Measurements from ENCODE around the gene DTX1. TPM values are rescaled to one million over a fixed set of nuclear protein-coding genes. Genes with fewer than 3 reads are reported as not detected.
"Not testable (repeated sequence)": the region's sequence is repeated elsewhere in the genome, so short reads cannot be mapped to it uniquely, and the experiment has no call there.

The DTX1 gene
- total and polyA plus RNA-seq, 5 experiments from 2014 or later: 0.09 to 4.1 (median 1.5) TPM

DNA sequence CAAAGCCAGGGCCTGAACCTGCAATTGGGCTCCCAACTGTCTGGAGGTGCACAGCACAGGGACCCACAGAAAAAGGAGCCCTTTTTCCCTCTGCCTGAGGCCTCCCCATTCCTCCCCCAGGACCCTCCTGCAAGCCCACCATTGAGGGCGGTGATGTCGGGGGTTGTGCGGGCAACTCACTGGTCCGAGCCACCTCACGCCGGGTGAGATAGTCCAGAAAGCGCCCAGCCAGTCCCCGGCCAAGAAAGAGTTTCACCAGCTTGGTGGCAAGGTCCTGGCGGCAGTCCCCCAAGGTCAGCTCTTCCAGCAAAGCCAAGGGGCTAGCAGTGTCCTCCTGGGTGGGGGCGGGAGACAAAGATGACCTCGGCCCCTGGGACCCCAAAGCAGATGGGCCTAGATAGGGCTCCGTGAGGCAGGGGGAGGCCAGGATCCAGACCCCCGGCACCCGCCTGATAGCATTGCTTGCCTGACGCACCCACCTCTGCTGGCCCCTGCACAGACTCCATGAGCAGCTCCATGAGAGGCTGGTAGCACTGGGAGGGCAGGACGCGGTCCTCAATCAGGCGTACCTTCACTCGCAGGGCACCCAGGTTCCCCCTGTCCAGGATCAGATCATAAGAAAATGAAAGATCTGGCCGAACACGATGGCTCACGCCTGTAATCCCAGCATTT is 59.1 kb downstream of the DTX1 start:
- H3K4me1 Mint-ChIP-seq: peaks cover 1 to 6% (median 4%) of the 10 kb centered on the region in 4 donors
- peaks cover 0 to 6% (median 0%) of the 10 kb centered on the region in 5 donors for H3K27me3 Mint-ChIP-seq
- no peaks in the 10 kb centered on the region for H3K36me3 Mint-ChIP-seq
- POLR2A ChIA-PET: no interaction called here
- no peak overlapping the region for H3K27ac Mint-ChIP-seq
- no peak for ATAC-seq
- H3K4me3 Mint-ChIP-seq: no peak overlapping the region
- H3K9me3 Mint-ChIP-seq: no peaks in the 10 kb centered on the region
- no peak for DNase-seq

- no peak overlapping the region for H3K4me3 Mint-ChIP-seq
- POLR2A ChIA-PET: no interaction called here
- H3K27ac Mint-ChIP-seq: no peak overlapping the region
- DNase-seq (no peak), ATAC-seq (no peak)
- peaks cover 0 to 6% (median 0%) of the 10 kb centered on the region in 5 donors for H3K27me3 Mint-ChIP-seq
- peaks cover 0 to 3% (median 0%) of the 10 kb centered on the region in 4 donors for H3K4me1 Mint-ChIP-seq
- no peaks in the 10 kb centered on the region for H3K36me3 Mint-ChIP-seq
- H3K9me3 Mint-ChIP-seq: no peaks in the 10 kb centered on the region
These were observed 60.3 kb downstream of the DTX1 start for GRCh38 chr12:113116875-113117274.

GRCh38 chr12:113117684-113118083 is 61.2 kb downstream of the DTX1 start:
- DNase-seq, H3K4me1 Mint-ChIP-seq, H3K36me3 Mint-ChIP-seq, H3K27me3 Mint-ChIP-seq, H3K4me3 Mint-ChIP-seq, H3K27ac Mint-ChIP-seq, H3K9me3 Mint-ChIP-seq, ATAC-seq, POLR2A ChIA-PET: not testable (repeated sequence)

- no peak overlapping the region for H3K4me3 Mint-ChIP-seq
- peaks cover 0 to 3% (median 0%) of the 10 kb centered on the region in 4 donors for H3K4me1 Mint-ChIP-seq
- H3K27me3 Mint-ChIP-seq: peaks cover 0 to 6% (median 5%) of the 10 kb centered on the region in 5 donors
- H3K36me3 Mint-ChIP-seq: peaks cover 0 to 5% (median 4%) of the 10 kb centered on the region in 3 donors
- peaks cover 0 to 9% (median 3%) of the 10 kb centered on the region in 9 donors for H3K9me3 Mint-ChIP-seq
- no peak overlapping the region for H3K27ac Mint-ChIP-seq
- no peak for ATAC-seq
- no peak for DNase-seq
- POLR2A ChIA-PET: no interaction called here
These were observed 61.6 kb downstream of the DTX1 start for GRCh38 chr12:113118142-113118541.

DNA sequence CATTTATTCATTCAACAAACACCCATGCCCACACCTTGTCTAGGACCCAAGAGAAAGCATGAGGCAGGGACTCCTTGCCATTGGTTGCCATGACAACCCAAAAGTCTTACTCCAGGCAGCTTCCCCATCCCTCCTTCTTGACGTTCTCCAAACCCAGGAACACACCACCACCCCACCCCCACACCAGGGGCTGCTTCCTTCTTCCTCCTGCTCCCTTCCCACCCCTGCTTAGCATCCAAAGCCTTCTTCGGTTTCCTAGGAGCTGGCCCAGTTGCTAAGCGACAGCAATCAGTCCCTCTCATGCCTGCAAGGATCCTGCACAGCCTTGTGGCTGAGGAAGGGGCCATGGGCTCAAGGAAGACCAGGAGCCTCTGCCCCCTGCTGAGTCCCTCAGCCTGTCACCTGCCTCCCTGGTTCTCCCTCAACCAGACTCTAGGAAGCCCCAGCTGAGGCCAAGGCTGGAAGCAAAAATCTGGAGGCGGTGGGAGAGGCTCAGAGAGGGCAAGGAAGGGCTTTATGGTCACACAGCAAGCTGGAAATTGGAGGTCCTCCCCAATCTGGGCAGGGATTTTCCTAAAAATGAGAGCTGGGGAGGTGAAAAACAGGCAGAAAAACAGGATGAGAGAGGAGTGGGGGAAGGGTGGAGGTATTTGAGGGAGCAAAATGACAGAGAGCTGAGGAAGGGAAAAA is 63.6 kb downstream of the DTX1 start:
- Mint-ChIP-seq H3K9me3 (peaks cover 0 to 11% (median 5%) of the 10 kb centered on the region in 9 donors), H3K27ac (no peak overlapping the region), H3K4me1 (peaks cover 0 to 3% (median 0%) of the 10 kb centered on the region in 4 donors), H3K27me3 (peaks cover 0 to 8% (median 4%) of the 10 kb centered on the region in 5 donors), H3K4me3 (no peak overlapping the region), H3K36me3 (peaks cover 0 to 9% (median 7%) of the 10 kb centered on the region in 3 donors)
- ATAC-seq (no peak), DNase-seq (no peak)
- POLR2A ChIA-PET: no interaction called here

DNA sequence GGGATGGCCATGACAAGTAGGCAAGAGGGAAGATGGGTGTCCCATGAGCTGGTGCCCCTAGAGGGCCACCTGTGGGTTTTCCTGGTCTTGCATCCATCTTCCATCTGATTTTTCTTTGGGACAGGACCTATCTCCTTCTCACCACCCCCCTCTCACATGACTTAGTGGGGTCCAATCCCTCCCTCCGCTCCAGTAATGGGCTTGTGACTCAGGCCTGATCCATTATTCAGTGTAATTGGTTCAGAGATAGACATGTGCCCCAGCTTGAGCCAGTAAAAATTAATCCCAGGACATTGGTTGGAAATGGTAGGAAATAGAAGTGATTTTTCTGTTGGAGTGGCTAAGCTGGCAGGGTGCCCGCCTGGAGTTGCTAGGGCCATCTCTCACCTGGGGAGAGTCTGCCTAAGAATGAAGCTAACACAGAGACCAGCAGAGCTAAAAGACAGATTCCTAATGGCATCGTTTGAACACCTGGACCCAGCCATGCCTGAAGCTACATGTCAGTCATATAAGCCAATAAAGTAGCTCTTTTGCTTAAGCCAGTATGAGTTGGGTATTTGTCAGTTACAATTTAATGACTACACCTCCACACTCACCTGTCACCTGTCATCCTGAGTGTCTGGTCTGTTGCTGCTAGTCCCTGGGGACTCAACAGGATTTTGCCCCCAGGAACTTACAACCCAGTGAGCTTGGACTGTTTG is 64.3 kb downstream of the DTX1 start:
- Mint-ChIP-seq H3K27me3 (peaks cover 0 to 8% (median 4%) of the 10 kb centered on the region in 5 donors), H3K36me3 (peaks cover 0 to 9% (median 7%) of the 10 kb centered on the region in 3 donors), H3K9me3 (peaks cover 0 to 11% (median 5%) of the 10 kb centered on the region in 9 donors), H3K4me1 (peaks cover 0 to 3% (median 0%) of the 10 kb centered on the region in 4 donors), H3K4me3 (no peak overlapping the region), H3K27ac (no peak overlapping the region)
- ATAC-seq (no peak), DNase-seq (no peak)
- POLR2A ChIA-PET: no interaction called here

DNA sequence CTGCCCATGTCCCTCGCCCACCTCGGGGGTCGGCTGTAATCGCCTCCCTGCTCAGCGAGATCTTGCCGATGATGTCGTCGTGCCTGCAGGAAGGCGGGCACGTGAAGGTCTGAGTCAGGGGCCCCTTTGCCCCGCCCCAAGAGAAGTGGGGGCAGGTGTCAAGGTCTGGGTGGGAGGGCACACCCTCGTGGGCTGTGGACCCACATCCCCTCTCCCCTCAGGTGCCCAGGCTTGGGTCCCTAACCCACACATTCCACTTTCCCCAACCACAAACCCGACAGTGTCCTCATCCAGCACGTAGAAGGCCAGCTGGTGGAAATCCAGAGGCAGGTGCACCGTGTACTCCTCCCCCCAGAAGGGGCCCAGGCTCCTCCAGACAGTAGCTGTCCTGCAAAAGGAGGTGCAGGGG is 71.3 kb downstream of the DTX1 start:
- Mint-ChIP-seq H3K9me3 (peaks cover 0 to 8% (median 3%) of the 10 kb centered on the region in 9 donors), H3K27me3 (peaks cover 0 to 6% (median 3%) of the 10 kb centered on the region in 5 donors), H3K4me3 (no peak overlapping the region), H3K4me1 (peaks cover 0 to 22% (median 4%) of the 10 kb centered on the region in 4 donors), H3K27ac (peak overlapping the region in 1 of 10 donors; percentile 37), H3K36me3 (peaks cover 0 to 7% (median 6%) of the 10 kb centered on the region in 3 donors)
- no peak for DNase-seq
- ATAC-seq: no peak
- POLR2A ChIA-PET: no interaction called here

- H3K27ac Mint-ChIP-seq: peak overlapping the region in 3 of 10 donors; percentile 27 to 68 (median 65)
- H3K4me1 Mint-ChIP-seq: peaks cover 0 to 22% (median 4%) of the 10 kb centered on the region in 4 donors
- DNase-seq (no peak), ATAC-seq (no peak)
- peaks cover 0 to 2% (median 0%) of the 10 kb centered on the region in 3 donors for H3K36me3 Mint-ChIP-seq
- no peak overlapping the region for H3K4me3 Mint-ChIP-seq
- H3K9me3 Mint-ChIP-seq: no peaks in the 10 kb centered on the region
- POLR2A ChIA-PET: no interaction called here
- no peaks in the 10 kb centered on the region for H3K27me3 Mint-ChIP-seq
These were observed 72.5 kb downstream of the DTX1 start for GRCh38 chr12:113128802-113129663.

DNA sequence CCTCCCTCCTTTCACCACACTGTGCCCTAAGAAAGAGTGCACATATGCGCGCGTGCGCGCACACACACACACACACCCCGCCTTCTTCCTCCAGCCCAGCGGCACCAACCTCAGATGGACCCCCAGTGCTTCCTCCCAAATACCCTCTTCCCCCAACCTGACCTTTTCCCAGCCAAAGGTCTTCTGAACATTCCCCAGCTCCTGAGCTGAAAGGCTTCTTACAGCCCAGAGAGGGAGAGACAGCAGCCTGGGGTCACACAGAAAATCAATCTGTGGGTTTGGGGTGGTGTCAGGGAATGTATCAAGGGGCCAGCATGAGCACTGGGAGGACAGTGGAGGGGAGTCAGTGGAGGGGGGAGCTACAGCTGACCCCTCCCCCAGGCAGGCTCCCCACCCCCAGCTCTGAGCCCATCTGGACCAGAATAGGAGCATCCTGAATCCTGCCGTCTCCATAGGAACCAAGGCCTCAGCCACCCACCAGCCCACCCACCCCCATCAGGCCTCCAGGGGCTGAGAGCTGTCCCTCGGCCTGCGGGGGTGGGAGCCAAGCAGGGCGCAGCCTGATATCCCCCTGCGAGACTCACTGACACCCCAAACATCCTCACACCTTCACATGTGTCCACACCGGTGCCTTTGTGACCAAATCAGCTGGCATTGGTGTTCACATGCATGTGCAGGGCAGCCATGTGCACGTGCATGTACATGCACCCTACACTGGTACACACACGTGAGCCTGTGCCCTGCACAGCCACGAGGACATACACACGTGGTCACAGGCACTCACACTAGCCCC is 73.3 kb downstream of the DTX1 start:
- ATAC-seq: no peak

GRCh38 chr12:113130457-113131135 is 74.1 kb downstream of the DTX1 start:
- H3K9me3 Mint-ChIP-seq: no peaks in the 10 kb centered on the region
- no peak overlapping the region for H3K27ac Mint-ChIP-seq
- H3K36me3 Mint-ChIP-seq: no peaks in the 10 kb centered on the region
- no peak overlapping the region for H3K4me3 Mint-ChIP-seq
- DNase-seq (no peak), ATAC-seq (peak in 1 of 2 donors; percentile 50)
- H3K27me3 Mint-ChIP-seq: no peaks in the 10 kb centered on the region
- POLR2A ChIA-PET: no interaction called here
- H3K4me1 Mint-ChIP-seq: peaks cover 4 to 26% (median 9%) of the 10 kb centered on the region in 4 donors

More for the DNA sequence above, 73.3 kb downstream of the DTX1 start:
- Mint-ChIP-seq H3K27me3 (no peaks in the 10 kb centered on the region), H3K27ac (peak overlapping the region in 2 of 10 donors; percentile 65 to 68), H3K36me3 (no peaks in the 10 kb centered on the region), H3K4me1 (peaks cover 1 to 23% (median 4%) of the 10 kb centered on the region in 4 donors), H3K4me3 (no peak overlapping the region), H3K9me3 (no peaks in the 10 kb centered on the region)
- POLR2A ChIA-PET: no interaction called here
- no peak for DNase-seq

DNA sequence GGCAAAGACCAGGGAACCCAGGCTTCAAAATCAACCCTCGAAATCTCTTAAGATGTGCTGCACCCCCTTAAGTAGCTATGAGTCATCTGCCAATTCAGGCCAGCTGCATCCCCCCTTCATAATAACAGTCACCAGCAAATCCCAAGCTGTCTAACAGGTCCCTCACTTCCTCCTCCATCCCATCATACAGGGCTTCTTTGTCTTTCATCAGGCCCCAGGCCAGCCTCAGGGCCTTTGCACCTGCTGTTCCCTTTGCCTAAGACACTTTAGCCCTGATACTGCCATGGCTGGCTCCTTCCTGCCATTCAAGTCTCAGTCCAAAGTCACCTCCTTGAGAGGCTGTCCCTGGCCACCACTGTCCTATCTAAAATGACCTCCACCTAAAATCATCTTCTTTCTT is 75.0 kb downstream of the DTX1 start:
- POLR2A ChIA-PET: no interaction called here
- no peaks in the 10 kb centered on the region for H3K36me3 Mint-ChIP-seq
- DNase-seq: no peak
- no peaks in the 10 kb centered on the region for H3K9me3 Mint-ChIP-seq
- H3K27ac Mint-ChIP-seq: peak overlapping the region in 3 of 10 donors; percentile 1 to 53 (median 13)
- peaks cover 12 to 34% (median 18%) of the 10 kb centered on the region in 4 donors for H3K4me1 Mint-ChIP-seq
- ATAC-seq: no peak
- peaks cover 0 to 6% (median 0%) of the 10 kb centered on the region in 5 donors for H3K27me3 Mint-ChIP-seq
- no peak overlapping the region for H3K4me3 Mint-ChIP-seq

Measured in naive thymus-derived CD8-positive, alpha-beta T cell (primary cell).